Measurements from ENCODE around the gene INPP5D.
"Not testable (repeated sequence)": the region's sequence is repeated elsewhere in the genome, so short reads cannot be mapped to it uniquely, and the experiment has no call there.

Gene INPP5D

DNA sequence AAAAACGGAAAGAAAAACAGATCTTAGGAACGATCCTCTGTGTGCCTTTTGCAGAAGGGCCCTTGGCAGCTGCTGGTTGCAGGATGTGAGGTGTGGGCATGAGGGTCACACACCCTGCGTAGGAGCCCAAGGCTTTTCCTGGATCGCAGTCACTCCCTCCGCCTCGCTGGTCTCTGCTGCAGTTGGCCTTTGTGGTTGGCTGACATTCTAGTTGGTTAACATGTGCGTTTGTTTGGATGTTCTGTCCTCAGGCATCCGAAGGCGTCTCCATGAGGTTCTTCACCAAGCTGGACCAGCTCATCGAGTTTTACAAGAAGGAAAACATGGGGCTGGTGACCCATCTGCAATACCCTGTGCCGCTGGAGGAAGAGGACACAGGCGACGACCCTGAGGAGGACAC is 61.7 kb downstream of the INPP5D start:
- no peak for DNase-seq (ENCODE audit: low spot score)
- in situ Hi-C loops (cut with MboI; ENCODE audit: low sequenced_read_pairs, unreplicated experiment): no loop called here
- TF ChIP-seq, protein P1, sequence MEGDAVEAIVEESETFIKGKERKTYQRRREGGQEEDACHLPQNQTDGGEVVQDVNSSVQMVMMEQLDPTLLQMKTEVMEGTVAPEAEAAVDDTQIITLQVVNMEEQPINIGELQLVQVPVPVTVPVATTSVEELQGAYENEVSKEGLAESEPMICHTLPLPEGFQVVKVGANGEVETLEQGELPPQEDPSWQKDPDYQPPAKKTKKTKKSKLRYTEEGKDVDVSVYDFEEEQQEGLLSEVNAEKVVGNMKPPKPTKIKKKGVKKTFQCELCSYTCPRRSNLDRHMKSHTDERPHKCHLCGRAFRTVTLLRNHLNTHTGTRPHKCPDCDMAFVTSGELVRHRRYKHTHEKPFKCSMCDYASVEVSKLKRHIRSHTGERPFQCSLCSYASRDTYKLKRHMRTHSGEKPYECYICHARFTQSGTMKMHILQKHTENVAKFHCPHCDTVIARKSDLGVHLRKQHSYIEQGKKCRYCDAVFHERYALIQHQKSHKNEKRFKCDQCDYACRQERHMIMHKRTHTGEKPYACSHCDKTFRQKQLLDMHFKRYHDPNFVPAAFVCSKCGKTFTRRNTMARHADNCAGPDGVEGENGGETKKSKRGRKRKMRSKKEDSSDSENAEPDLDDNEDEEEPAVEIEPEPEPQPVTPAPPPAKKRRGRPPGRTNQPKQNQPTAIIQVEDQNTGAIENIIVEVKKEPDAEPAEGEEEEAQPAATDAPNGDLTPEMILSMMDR (IDR thresholded peaks at IDR 0.05; ENCODE audit: borderline replicate concordance, control extremely low read depth, extremely low read depth, insufficient read depth, missing control alignments): no peak

DNA sequence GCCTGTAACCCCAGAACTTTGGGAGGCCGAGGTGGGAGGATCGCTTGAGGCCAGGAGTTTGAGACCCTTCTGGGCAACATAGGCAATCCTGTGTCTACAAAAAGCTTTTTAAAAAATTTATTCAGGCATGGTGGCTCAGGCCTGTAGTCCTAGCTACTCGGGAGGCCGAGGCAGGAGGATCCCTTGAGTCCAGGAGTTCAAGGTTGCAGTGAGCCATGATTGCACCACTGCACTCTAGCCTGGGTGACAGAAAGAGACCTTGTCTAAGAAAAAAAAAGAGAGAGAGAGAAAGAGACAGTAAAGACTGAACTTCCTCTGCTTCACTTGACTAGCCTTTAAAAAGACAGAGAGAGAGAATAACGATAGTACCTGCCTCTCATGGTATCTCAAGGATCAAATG is 62.4 kb downstream of the INPP5D start:
- in situ Hi-C loops (cut with MboI; ENCODE audit: low sequenced_read_pairs, unreplicated experiment): no loop called here
- TF ChIP-seq, protein P1 (IDR thresholded peaks at IDR 0.05; ENCODE audit: borderline replicate concordance, control extremely low read depth, extremely low read depth, insufficient read depth, missing control alignments): no peak
- no peak for DNase-seq (ENCODE audit: low spot score)

DNA sequence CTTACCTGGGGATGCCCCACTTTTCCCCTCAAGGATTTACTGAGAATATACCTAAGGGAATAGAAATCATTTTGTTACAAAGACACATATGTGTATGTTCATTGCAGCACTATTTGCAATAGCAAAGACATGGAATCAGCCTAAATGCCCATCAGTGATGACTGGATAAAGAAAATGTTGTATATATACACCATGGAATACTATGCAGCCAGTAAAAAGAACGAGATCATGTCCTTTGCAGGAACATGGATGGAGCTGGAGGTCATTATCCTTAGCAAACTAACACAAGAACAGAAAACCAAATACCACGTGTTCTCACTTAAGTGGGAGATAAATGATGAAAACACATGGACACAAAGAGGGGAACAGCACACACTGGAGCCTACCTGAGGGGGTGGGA is 63.4 kb downstream of the INPP5D start:
- DNase-seq (ENCODE audit: low spot score); in situ Hi-C loops (cut with MboI; ENCODE audit: low sequenced_read_pairs, unreplicated experiment): not testable (repeated sequence)

DNA sequence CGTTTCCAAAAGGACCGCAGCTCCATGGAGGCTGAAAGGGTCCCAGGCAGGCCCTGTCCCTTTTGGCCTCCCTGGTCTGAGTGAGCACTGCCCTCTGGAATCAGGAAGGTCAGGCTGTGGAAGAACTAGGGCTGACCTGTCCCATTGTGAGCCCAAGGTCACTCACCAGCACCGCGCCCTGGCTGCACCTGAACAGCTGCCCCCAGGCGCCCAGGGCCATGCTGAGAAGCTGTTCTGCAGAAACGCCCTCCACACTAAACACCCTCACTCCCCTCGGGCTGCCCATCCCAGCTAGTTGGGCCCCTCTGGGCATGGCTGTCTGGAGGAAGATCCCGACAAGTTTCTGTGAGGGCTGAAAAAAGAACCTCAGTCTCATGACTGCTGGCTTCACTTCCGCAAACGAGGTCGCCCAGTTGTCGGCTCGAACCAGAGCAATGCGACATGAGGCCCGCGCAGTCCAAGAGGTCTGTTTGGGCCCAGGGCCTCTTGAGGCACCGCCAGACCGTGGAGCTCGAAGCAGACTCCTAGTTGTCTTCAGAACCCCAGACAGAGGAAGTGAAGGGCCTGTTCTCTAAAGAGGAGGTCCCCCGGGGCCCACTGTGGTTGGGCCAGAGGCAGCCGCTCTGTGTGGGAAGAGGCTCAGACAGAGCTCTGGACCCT is 64.4 kb downstream of the INPP5D start:
- in situ Hi-C loops (cut with MboI; ENCODE audit: low sequenced_read_pairs, unreplicated experiment): no loop called here
- peak; percentile 81 for DNase-seq (ENCODE audit: low spot score)
- TF ChIP-seq, protein P1 (IDR thresholded peaks at IDR 0.05; ENCODE audit: borderline replicate concordance, control extremely low read depth, extremely low read depth, insufficient read depth, missing control alignments): no peak

DNA sequence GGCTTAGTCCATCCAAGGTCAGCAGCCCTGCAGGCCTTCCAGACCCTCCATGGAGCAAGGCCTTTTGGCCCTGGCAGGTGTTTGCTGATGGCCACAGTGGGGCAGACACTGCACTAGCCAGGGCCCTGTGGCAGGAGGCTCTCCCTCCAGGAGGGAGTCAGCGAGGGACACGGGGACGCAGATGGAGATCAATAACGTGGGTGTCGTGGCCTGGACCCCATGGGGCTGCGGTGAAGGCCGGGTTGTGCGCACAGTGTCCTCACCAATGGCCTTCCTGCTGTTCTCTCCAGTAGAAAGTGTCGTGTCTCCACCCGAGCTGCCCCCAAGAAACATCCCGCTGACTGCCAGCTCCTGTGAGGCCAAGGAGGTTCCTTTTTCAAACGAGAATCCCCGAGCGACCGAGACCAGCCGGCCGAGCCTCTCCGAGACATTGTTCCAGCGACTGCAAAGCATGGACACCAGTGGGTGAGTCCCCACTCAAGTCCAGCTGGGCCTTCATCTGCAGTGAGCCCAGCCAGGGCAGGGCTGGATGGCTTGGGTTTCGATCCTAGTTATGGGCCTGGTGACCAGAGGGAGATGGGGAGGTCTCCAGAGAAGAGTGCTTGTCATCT is 65.4 kb downstream of the INPP5D start:
- TF ChIP-seq, protein P1 (IDR thresholded peaks at IDR 0.05; ENCODE audit: borderline replicate concordance, control extremely low read depth, extremely low read depth, insufficient read depth, missing control alignments): no peak
- in situ Hi-C loops (cut with MboI; ENCODE audit: low sequenced_read_pairs, unreplicated experiment): no loop called here
- no peak for DNase-seq (ENCODE audit: low spot score)

DNA sequence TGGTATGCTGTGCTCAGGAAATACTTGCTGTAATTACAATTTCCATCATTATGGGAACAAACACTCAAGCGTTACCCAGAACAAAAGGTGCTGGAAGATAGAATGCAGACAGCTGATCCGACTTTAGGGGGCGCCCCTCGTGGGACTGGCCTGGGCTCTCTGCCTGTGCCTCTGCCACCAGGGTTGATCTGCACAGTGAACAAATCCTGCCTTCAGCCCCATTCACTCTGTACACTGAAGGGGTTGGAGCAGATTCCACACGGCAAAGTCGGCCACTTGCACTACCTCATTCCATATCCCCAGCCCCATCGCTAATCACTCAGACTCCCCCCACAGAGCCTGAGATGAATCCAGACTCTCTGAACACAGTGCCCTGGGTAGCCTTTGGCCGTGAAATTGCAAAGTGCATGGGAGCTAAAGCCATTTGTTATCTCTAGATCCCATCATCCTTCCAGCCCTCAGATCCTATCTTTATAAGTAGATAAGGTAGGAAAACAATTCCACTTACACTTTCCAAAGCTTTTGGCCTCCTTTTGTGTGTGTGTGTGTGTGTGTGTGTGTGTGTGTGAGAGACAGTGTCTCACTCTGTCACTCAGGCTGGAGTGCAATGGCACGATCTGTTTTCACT is 69.3 kb downstream of the INPP5D start:
- no peak for DNase-seq (ENCODE audit: low spot score)
- TF ChIP-seq, protein P1 (IDR thresholded peaks at IDR 0.05; ENCODE audit: borderline replicate concordance, control extremely low read depth, extremely low read depth, insufficient read depth, missing control alignments): no peak
- in situ Hi-C loops (cut with MboI; ENCODE audit: low sequenced_read_pairs, unreplicated experiment): no loop called here

DNA sequence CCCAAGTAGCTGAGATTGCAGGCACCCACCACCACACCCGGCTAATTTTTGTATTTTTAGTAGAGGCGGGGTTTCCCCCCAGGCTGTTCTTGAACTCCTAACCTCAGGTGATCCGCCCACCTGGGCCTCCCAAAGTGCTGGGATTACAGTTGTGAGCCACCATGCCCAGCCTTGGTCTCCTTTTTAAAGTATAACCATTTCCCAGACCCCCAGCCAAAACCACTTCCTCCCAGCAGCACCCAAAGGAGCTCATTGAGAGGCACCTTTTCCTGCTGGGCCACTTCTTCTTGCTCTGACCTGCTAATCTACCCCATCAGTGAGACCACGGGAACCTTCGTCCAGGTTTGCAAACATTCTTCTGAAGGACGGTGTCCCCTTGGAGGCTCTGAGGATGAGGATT is 69.9 kb downstream of the INPP5D start:
- in situ Hi-C loops (cut with MboI; ENCODE audit: low sequenced_read_pairs, unreplicated experiment): no loop called here
- DNase-seq (ENCODE audit: low spot score): no peak
- TF ChIP-seq, protein P1 (IDR thresholded peaks at IDR 0.05; ENCODE audit: borderline replicate concordance, control extremely low read depth, extremely low read depth, insufficient read depth, missing control alignments): no peak

All from GM13976 (cell line).